ENCODE measurements around the gene POLR2B.

- TF ChIP-seq POLR2AphosphoS5 (IDR thresholded peaks at IDR 0.05; ENCODE audit: low read depth, low read length) = no peak
- TF ChIP-seq SIN3A (IDR thresholded peaks at IDR 0.05; ENCODE audit: borderline replicate concordance, insufficient read depth, low read length) = no peak
- TF ChIP-seq FOXP2 (optimal IDR thresholded peaks at IDR 0.05; ENCODE audit: borderline replicate concordance, extremely low read depth, extremely low read length, insufficient read depth) = no peak
These were observed 5.9 kb upstream of the POLR2B start for GRCh38 chr4:56972809-56973208.

Measured in PFSK-1 (cell line).